ENCODE measurements around the gene TSPOAP1. TPM values are rescaled to one million over a fixed set of nuclear protein-coding genes. Genes with fewer than 3 reads are reported as not detected.

TSPOAP1 gene
- total RNA-seq, 1 experiment from 2014 or later = 10.9 TPM

GRCh38 chr17:58331815-58332777, 3.5 kb upstream of the TSPOAP1 start (continued):
- no peak for TF ChIP-seq ZNF263 (CRISPR knock-in tag; IDR thresholded peaks at IDR 0.05; ENCODE audit: low read depth)
- no peak for TF ChIP-seq HMGXB4 (CRISPR knock-in tag; IDR thresholded peaks at IDR 0.05)
- no peak for TF ChIP-seq OVOL2 (CRISPR knock-in tag; IDR thresholded peaks at IDR 0.05; ENCODE audit: borderline replicate concordance)
- no peak for TF ChIP-seq FOXP4 (CRISPR knock-in tag; IDR thresholded peaks at IDR 0.05)
- TF ChIP-seq FOXP1 (CRISPR knock-in tag; IDR thresholded peaks at IDR 0.05; ENCODE audit: borderline replicate concordance) = no peak
- TF ChIP-seq SMAD3 (CRISPR knock-in tag; IDR thresholded peaks at IDR 0.05; ENCODE audit: borderline replicate concordance) = no peak
- TF ChIP-seq NR3C1 (CRISPR knock-in tag; conservative IDR thresholded peaks at IDR 0.05; ENCODE audit: low read depth) = no peak

GRCh38 chr17:58330997-58331814, 2.6 kb upstream of the TSPOAP1 start:
- ATAC-seq (peak; percentile 5; the same call in 1 of the 2 replicates), DNase-seq (ENCODE audit: low spot score) (peak; percentile 12)
- Mint-ChIP-seq H3K36me3 (no peaks in the 10 kb centered on the region), H3K27me3 (ENCODE audit: low read depth) (peaks cover 3% of the 10 kb centered on the region; the same call in 1 of the 2 replicates), H3K27ac (no peak overlapping the region; the same call in 1 of the 2 replicates), H3K4me3 (no peak overlapping the region; the same call in 1 of the 2 replicates), H3K9me3 (no peaks in the 10 kb centered on the region), H3K4me1 (peaks cover 48% of the 10 kb centered on the region)
- TF ChIP-seq PRRX2 (CRISPR knock-in tag; IDR thresholded peaks at IDR 0.05) = no peak
- TF ChIP-seq ERG (CRISPR knock-in tag; IDR thresholded peaks at IDR 0.05) = no peak
- no peak for TF ChIP-seq CDX4 (CRISPR knock-in tag; IDR thresholded peaks at IDR 0.05; ENCODE audit: borderline replicate concordance)
- no peak for TF ChIP-seq ATF2 (CRISPR knock-in tag; IDR thresholded peaks at IDR 0.05; ENCODE audit: borderline replicate concordance, low read depth)
- no peak for TF ChIP-seq EMX1 (CRISPR knock-in tag; IDR thresholded peaks at IDR 0.05)
- ChIA-PET POLR2A (interaction anchor here (0.6 to 2.4 kb wide), 3 partner anchors 21 to 86 kb away, joined by 3 to 9 read pairs (median 8); partner anchors contain the start of genes RNF43 and SUPT4H1), CTCF (interaction anchor here (0.8 to 1.8 kb wide), 2 partner anchors 21 to 23 kb away, joined by 3 to 6 read pairs; partner anchors contain the start of gene SUPT4H1)

Data from WTC11 (cell line).